SW 1271 (cell line): ENCODE results near the gene DIS3L2.
A peak's percentile ranks its signal among the peaks of the same experiment; 100 is the strongest.
"Not testable (repeated sequence)": the region's sequence is repeated elsewhere in the genome, so short reads cannot be mapped to it uniquely, and the experiment has no call there.

Experiments
- DNase-seq, 2 experiments: peaks; one replicate each; lab custom pipeline; 2025; lab: John Stamatoyannopoulos, UW

Gene DIS3L2

GRCh38 chr2:232370007-232370406 is 408.5 kb downstream of the DIS3L2 start:
- DNase-seq, result not testable (repeated sequence)

DNA sequence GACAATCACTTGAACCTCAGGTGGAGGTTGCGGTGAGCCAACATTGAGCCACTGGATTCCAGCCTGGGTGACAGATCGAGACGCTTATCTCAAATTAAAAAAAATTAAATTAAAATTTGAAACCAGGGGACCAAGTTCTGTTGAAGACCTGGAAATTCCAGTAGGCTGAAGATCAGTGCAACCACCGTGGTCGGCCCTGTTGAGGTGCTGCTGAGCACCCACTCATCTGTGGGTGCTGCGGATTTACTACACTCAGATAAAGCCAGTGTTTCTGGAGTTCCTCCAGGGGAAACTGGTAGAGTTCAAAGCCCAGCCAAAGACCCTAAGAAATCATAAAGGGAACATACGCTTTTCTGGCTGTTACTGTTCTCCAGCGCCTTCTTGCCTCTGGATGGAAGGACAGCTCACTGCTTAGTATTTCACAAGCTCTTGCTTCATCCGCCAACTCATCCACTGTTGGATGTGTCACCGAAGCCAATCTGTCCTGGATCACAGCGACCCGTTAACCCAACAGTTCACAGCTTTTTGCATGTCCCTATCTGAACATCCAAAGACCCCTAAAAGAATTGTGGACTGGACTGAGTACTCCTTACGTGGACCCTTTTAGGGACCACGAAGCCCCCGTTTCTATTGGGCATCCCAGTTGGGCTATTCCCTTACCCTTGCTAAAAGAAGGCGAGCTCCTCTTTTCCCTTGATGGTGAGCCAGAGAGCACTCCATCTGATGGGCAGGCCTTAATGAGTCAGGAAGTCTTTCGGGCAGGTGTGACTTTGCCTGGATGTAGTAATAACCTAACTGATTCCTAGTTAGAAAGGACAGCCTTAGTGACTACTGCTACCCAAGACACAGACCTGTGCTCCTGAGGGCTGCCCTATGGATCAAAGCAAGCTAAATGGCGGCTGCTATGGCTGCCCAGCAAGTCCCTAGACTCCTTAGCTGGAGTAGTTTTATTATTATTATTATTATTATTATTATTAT is 411.0 kb downstream of the DIS3L2 start:
- DNase-seq, result no peak

DNA sequence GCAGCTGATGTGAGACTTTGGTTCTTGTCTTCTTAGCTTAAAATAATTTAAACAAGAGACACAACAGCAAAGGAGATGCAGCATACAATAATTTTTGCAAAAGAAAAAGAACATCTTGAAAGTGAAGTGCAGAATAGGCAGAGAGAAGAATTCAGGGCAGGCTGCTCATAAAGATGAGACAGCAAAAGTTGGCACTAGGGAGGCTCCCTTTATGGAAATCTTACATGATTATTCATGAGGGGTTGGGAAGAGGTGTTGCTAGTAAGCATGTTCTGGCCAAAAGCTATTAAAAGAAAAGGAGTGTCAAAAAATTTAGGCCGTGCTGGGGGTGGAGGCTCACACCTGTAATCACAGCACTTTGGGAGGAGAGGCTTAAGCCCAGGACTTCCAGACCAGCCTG is 412.8 kb downstream of the DIS3L2 start:
- DNase-seq, result no peak

GRCh38 chr2:232375164-232375563 is 413.7 kb downstream of the DIS3L2 start:
- DNase-seq, result no peak

- DNase-seq, result no peak
Observed at GRCh38 chr2:232376260-232376659, 414.7 kb downstream of the DIS3L2 start.

GRCh38 chr2:232376713-232377112 is 415.2 kb downstream of the DIS3L2 start:
- DNase-seq, result no peak

DNA sequence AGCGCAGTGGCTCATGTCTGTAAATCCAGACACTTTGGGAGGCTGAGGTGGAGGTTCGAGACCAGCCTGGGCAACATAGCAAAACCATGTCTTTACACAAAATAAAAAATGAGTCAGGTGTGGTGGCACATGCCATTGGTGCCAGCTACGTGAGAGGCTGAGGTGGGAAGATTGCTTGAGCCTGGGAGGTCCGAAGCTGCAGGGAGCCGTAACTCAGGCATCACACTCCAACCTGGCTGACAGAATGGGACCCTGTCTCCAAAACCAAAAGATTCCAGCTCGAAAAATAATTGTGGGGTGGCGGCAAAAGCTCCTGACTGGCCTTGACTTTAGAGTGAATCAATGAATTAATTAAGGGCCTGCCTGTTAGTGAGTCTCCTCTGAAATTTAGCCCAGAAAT is 415.8 kb downstream of the DIS3L2 start:
- no peak for DNase-seq

DNA sequence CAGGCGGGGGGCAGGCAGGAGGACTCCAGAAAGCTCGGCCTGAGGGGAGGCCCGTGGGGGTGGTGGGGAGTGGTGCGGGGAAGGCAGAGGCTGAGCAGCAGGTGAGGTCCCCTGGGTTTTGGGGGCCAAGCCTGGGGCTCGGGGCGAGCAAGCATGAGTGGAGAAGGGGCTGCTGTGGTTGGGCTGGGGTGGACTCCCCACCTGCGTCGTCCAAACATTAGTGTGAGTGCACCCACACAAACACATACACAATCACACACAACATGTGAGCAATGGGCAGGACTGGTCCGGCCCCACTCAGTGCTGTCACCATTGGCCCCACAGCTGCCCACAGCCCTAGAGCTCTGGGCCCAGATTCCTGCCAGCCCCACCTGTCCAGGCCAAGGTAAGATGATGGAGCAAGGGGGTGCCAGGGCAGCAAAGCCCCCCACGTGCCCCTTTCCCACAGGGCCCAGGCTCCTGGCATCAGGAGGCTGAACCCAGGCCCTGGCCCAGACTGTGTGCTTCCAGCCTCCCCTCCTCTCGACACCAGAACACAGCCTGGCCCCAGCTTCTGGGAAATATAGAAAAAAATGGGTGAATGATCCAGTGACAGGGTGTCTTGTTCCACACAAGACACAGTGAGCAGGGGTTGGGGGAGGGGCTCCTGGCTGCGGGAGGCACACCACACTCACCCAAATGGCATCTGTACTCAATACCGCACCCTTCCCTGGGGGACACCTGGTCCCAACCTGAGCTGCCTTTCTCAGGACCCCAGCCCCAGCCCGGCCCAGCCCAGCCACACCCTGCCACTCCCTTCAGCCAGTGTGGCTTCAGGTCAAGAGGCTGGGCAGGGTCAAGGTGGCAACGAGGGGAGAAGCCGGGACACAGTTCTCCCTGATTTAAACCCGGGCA is 416.6 kb downstream of the DIS3L2 start:
- no peak for DNase-seq

DNA sequence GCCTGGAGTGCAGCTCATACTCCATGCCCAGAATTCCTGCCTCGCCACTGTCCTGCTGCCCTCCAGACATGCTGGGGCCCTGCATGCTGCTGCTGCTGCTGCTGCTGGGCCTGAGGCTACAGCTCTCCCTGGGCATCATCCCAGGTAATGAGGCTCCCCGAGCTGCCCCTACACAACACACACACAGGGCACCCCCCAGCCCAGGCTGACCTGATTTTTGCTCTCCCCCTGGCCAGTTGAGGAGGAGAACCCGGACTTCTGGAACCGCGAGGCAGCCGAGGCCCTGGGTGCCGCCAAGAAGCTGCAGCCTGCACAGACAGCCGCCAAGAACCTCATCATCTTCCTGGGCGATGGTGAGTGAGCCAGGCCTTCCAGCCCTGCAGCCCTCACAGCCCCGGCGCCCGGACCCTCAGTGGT is 417.2 kb downstream of the DIS3L2 start, which contains the start of gene ALPP:
Gene ALPP, plus strand, starts transcription at position 17 of the 417 bp plus-strand sequence. Its CDS starts 52 bp downstream, at position 69.
- not testable (repeated sequence) for DNase-seq

DNA sequence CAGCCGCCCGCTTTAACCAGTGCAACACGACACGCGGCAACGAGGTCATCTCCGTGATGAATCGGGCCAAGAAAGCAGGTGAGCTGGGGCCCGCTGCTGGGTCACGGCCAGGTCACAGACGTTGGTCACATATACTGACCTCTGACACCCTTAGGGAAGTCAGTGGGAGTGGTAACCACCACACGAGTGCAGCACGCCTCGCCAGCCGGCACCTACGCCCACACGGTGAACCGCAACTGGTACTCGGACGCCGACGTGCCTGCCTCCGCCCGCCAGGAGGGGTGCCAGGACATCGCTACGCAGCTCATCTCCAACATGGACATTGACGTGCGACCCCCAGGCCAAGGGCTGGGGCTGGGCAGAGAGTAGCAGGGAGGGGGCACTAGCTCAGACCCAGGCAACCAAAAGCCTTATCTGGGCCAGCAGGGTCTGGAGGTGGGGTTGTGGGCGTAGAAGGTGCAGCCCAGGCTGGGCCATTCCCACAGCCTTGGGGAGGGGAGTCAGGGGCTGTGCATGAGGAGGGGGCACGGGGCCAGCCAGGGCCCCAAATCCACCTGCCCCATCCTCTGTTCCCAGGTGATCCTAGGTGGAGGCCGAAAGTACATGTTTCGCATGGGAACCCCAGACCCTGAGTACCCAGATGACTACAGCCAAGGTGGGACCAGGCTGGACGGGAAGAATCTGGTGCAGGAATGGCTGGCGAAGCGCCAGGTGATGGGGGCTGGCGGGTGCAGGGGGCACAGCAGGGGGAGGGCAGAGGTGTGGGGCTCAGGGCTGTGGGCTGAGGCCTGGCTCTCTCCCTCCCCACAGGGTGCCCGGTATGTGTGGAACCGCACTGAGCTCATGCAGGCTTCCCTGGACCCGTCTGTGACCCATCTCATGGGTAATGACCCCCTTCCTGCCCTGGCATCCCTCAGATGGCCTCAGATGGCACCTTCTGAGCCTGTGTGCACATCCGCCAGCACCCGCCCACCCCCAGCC is 418.4 kb downstream of the DIS3L2 start:
- not testable (repeated sequence) for DNase-seq

- not testable (repeated sequence) for DNase-seq
Observed at GRCh38 chr2:232381204-232382031, 419.9 kb downstream of the DIS3L2 start.

- DNase-seq, result no peak
Observed at GRCh38 chr2:232382331-232383225, 421.1 kb downstream of the DIS3L2 start.

GRCh38 chr2:232384466-232384865 is 423.0 kb downstream of the DIS3L2 start:
- DNase-seq, result no peak

GRCh38 chr2:232385058-232385457 is 423.5 kb downstream of the DIS3L2 start:
- DNase-seq, result not testable (repeated sequence)

DNA sequence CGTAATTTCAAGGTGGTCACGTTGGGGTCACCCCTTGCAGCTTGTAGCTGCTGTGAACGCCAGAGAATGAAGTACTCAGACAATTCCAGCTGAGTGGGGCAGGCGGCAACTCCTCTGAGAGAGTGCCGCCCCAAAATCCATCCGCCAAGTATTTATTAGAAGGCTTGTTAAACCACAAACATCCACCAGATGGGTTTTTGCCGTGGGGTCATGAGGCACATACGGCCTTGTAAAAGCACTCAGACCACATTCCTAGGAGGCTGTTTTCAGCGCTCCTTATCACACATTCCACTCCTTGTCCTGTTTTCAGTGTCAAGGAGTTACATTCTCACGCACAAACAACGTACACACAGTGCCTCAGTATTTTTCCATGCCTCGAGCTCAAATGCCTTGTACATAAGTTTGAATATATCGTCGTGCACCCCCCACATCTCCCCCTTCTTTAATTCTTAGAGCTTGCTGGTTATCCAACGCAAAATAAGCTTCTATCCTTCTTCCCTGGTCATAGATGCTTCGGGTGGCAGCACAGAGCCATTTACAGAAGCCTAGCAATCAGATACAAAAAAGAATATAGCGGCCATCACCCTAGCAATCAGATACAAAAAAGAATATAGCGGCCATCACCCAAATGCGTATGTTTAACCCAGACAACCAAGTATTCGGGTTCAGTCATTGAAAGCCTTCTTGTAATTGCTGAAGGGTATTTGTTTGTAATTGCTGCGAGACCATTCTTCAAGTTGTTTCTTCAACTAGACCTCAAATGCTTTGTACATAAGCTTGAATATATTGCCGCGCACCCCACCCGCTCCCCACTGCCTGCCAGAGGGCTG is 424.4 kb downstream of the DIS3L2 start:
- peak in 1 of 2 experiments; percentile 36 for DNase-seq

DNA sequence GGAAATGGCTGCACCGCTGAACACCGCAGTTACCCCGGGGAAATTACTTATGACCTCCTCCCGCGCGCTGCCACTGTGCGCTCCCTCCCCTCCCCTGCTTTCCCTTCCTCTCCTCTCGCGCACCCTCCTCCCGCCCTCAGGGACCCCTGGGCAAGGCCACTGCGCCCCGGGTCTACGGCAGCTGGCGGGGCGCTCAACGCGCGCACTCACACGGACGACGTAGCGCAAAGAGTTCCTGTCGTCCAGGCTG is 424.9 kb downstream of the DIS3L2 start:
- DNase-seq, result no peak
